ENCODE data around the gene CCNJL.

CCNJL gene

DNA sequence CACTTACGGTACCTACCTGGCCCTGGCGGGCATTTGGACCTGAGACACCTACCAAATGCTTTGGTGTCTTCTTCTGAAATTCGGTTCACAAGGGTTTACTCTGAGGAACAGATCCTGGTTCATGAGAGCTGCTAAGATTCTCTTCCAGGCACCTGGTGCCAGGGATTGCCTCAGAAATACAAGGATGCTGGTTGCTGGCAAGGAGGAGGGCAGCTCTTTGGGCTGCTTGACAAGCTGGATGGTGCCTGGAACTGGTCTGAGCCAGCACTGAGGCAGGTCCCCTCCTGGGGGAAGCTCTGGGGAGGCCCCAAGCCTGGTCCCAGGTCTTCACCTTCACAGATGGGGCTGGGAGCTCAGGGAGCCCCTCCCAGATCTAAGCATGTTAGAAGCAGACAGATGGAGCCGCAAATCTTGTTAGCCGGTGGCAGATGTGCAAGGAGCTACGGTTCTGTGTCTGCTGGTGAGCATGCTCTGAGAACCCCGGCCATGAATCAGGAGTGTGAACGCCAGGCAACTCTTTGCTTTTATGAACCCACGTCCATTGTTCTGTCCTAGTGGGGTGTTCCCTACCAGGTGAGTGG is 66.8 kb downstream of the CCNJL start:
- ATAC-seq (replicated peaks; ENCODE audit: extremely low read depth, poor library complexity, severe bottlenecking): no peak
- no peaks in the 10 kb centered on the region for H3K4me1 Mint-ChIP-seq
- no peaks in the 10 kb centered on the region for H3K27me3 Mint-ChIP-seq
- no peaks in the 10 kb centered on the region for H3K9me3 Mint-ChIP-seq
- H3K4me3 Mint-ChIP-seq: no peak overlapping the region
- H3K27ac Mint-ChIP-seq (ENCODE audit: low read depth): no peak overlapping the region
- DNase-seq (ENCODE audit: low spot score in 2 of 2): no peak
- peaks cover 1% of the 10 kb centered on the region for H3K36me3 Mint-ChIP-seq (ENCODE audit: insufficient read depth)

DNA sequence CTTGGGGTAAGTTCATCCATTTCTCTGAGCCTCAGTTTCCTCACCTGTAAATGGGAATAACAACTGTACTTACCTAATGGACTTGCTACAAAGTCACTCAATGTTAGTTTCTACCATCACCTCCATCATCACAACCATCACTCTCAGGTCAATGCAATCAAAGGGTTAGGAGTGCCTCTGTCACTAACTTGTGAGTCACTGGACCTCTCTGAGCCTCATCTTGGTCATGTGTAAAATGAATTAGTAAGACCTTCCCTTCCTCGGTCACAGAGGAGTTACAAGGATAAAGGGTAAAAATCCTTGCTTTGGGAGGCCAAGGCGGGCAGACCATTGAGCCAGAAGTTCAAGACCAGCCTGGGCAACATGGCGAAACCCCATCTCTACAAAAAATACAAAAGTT is 70.2 kb downstream of the CCNJL start:
- DNase-seq (ENCODE audit: low spot score in 2 of 2) (no peak), ATAC-seq (replicated peaks; ENCODE audit: extremely low read depth, poor library complexity, severe bottlenecking) (no peak)
- no peak overlapping the region for H3K27ac Mint-ChIP-seq (ENCODE audit: low read depth)
- no peak overlapping the region for H3K4me3 Mint-ChIP-seq
- no peaks in the 10 kb centered on the region for H3K4me1 Mint-ChIP-seq
- H3K9me3 Mint-ChIP-seq: no peaks in the 10 kb centered on the region
- peaks cover 22% of the 10 kb centered on the region for H3K27me3 Mint-ChIP-seq
- no peaks in the 10 kb centered on the region for H3K36me3 Mint-ChIP-seq (ENCODE audit: insufficient read depth)

DNA sequence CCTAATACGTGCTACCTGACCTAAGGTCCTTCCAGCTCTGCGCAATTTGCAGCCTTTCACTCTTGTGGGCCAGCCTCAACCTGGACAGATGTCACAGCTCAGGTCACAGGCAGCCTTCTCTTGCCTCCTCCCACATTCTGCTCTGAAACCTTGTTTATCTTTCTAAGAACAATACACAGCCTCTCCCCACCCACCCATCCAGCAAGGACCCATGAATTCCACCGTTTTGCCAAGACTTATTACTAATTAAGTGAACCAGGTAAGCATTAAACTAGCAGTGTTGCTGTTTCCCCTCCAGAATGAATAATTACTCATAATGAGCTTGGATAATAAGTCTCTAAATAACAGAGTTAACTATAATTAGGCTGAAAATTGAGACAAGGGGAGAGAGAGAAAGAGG is 72.0 kb downstream of the CCNJL start:
- H3K9me3 Mint-ChIP-seq: no peaks in the 10 kb centered on the region

DNA sequence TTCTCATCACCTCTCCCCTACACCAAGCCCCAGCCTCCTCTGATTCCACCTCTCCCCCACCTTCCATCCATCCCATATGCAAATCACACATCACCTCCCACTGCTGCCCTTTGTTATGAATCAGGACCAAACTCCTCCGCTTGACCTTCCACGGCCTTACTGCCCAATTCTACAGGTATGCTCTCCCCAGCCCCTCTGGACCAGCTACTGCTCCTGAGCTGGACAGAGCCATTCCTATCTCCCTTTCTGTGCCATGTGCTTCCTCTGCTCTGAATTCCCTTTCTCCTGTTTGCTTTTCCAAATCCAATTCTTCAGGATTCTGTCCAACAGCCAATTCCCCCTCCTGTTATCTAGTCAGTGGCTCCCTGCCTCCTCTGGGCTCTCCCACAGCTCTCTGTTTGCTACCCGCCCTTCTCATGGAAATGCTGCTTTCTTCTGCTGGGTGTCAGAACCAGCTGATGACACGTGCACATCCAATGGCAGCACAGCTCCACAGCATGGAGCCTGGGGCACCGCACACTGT is 74.7 kb downstream of the CCNJL start:
- no peak for DNase-seq (ENCODE audit: low spot score in 2 of 2)
- Mint-ChIP-seq H3K4me1 (no peaks in the 10 kb centered on the region), H3K36me3 (ENCODE audit: insufficient read depth) (no peaks in the 10 kb centered on the region), H3K27ac (ENCODE audit: low read depth) (no peak overlapping the region), H3K4me3 (no peak overlapping the region), H3K27me3 (peaks cover 40% of the 10 kb centered on the region), H3K9me3 (no peaks in the 10 kb centered on the region)
- ATAC-seq (replicated peaks; ENCODE audit: extremely low read depth, poor library complexity, severe bottlenecking): no peak

More for the DNA sequence above, 72.0 kb downstream of the CCNJL start:
- DNase-seq (ENCODE audit: low spot score in 2 of 2) (no peak), ATAC-seq (replicated peaks; ENCODE audit: extremely low read depth, poor library complexity, severe bottlenecking) (no peak)
- Mint-ChIP-seq H3K27ac (ENCODE audit: low read depth) (no peak overlapping the region), H3K4me3 (no peak overlapping the region), H3K27me3 (peaks cover 33% of the 10 kb centered on the region), H3K36me3 (ENCODE audit: insufficient read depth) (no peaks in the 10 kb centered on the region), H3K4me1 (no peaks in the 10 kb centered on the region)

DNA sequence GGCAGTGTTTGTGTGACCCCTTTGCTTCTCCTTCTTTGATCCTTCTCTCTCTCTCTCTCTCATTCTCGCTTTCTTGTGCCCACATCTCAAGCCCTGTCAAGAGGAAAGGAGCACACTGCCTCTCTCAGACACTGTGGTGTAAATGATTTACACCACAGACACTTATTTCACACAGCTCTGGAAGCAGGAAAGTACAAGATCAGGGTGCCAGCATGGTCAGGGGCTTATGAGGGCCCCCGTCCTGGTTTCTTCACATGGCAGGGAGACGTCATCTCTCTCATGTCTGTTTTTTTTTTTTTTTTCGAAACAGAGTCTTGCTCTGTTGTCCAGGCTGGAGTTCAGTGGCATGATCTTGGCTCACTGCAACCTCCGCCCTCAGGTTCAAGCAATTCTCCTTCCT is 76.6 kb downstream of the CCNJL start:
- H3K36me3 Mint-ChIP-seq (ENCODE audit: insufficient read depth): no peaks in the 10 kb centered on the region
- no peak for DNase-seq (ENCODE audit: low spot score in 2 of 2)
- H3K27ac Mint-ChIP-seq (ENCODE audit: low read depth): no peak overlapping the region
- H3K9me3 Mint-ChIP-seq: no peaks in the 10 kb centered on the region
- no peak overlapping the region for H3K4me3 Mint-ChIP-seq
- H3K4me1 Mint-ChIP-seq: no peaks in the 10 kb centered on the region
- peaks cover 40% of the 10 kb centered on the region for H3K27me3 Mint-ChIP-seq
- ATAC-seq (replicated peaks; ENCODE audit: extremely low read depth, poor library complexity, severe bottlenecking): no peak

DNA sequence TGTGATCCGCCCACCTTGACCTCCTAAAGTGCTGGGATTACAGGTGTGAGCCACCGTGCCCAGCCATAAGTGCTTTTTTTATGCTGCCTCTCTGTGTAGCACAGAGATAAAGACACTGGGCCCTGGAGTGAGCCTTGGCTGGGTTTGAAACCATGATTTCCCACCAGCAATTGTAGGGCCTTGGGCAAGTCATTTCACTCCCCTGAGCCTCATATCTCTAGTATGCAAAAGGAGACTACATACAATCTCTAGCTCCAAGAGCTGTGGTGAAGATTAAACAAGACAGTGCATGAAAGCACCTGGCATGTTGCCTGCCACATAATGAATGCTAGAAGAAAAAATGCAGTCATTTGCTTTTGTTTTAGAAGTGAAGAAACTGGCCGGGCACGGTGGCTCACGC is 79.1 kb downstream of the CCNJL start:
- H3K36me3 Mint-ChIP-seq (ENCODE audit: insufficient read depth): no peaks in the 10 kb centered on the region
- peaks cover 28% of the 10 kb centered on the region for H3K27me3 Mint-ChIP-seq
- H3K4me3 Mint-ChIP-seq: no peak overlapping the region
- no peaks in the 10 kb centered on the region for H3K9me3 Mint-ChIP-seq
- no peak for DNase-seq (ENCODE audit: low spot score in 2 of 2)
- ATAC-seq (replicated peaks; ENCODE audit: extremely low read depth, poor library complexity, severe bottlenecking): no peak
- H3K27ac Mint-ChIP-seq (ENCODE audit: low read depth): no peak overlapping the region
- H3K4me1 Mint-ChIP-seq: no peaks in the 10 kb centered on the region

DNA sequence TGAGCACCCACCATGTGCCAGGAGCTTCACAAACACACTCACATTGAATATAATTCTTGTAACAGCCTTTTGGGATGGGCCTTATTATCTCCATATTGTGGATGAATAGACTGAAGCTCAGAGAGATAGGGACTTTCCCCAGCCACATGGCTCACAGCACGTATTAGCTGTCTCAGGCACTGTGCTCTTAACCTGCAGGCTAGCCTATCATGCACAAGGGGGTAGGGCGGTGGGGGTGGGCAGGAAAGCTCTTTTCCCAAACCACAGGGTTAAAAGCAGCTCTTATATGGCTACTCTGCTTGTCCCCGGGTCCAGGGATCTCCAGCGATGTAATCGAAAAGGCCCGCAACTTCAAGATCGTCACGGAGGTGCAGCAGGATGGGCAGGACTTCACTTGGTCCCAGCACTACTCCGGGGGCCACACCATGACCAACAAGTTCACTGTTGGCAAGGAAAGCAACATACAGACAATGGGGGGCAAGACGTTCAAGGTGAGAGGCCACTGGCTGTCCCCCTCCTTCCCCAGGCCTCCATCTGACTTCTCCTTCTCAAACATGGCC is 80.5 kb downstream of the CCNJL start:
- no peaks in the 10 kb centered on the region for H3K36me3 Mint-ChIP-seq (ENCODE audit: insufficient read depth)
- H3K27ac Mint-ChIP-seq (ENCODE audit: low read depth): no peak overlapping the region
- no peak overlapping the region for H3K4me3 Mint-ChIP-seq
- no peak for ATAC-seq (replicated peaks; ENCODE audit: extremely low read depth, poor library complexity, severe bottlenecking)
- DNase-seq (ENCODE audit: low spot score in 2 of 2): no peak
- H3K9me3 Mint-ChIP-seq: no peaks in the 10 kb centered on the region
- H3K4me1 Mint-ChIP-seq: no peaks in the 10 kb centered on the region
- peaks cover 15% of the 10 kb centered on the region for H3K27me3 Mint-ChIP-seq

DNA sequence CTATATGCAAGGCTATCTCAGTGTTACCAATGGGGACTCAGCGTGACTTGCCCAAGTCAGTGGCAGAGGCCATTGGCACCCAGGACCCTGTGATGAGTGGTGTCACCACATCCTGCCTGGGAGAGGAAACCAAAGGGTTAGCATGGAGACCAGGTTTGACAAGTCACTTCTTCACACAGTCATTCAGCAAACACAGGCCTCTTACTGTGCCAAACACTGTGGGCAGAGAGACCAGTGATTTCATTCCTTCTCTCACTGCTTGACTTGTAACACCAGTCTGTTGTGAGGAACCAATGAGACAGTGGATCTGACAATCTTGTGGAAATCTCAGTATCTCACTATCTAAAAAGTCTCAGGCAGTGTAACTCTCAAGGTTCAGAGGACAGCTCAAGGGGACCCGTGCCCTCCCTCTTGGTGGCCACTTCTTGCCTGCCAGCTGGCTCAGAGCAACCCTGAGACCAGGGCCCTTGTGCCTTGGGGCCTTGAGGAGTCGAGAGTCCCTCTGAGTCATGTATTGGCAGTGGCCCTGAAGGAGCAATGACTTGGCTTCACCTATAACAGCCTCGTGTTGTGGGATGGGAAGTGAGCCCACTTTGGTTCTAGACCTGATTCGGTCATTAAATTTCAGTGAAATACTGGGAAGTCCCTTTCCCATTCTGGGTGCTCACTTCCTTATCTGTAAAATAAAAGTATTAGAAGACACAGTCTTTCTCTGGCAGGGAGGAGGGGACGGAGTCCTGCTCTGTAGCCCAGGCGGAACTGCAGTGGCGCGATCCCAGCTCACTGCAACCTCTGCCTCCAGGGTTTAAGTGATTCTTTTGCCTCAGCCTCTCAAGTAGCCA is 81.5 kb downstream of the CCNJL start:
- Mint-ChIP-seq H3K36me3 (ENCODE audit: insufficient read depth) (no peaks in the 10 kb centered on the region), H3K4me3 (no peak overlapping the region), H3K4me1 (no peaks in the 10 kb centered on the region), H3K27me3 (peaks cover 13% of the 10 kb centered on the region), H3K9me3 (no peaks in the 10 kb centered on the region), H3K27ac (ENCODE audit: low read depth) (no peak overlapping the region)
- no peak for ATAC-seq (replicated peaks; ENCODE audit: extremely low read depth, poor library complexity, severe bottlenecking)
- no peak for DNase-seq (ENCODE audit: low spot score in 2 of 2)

DNA sequence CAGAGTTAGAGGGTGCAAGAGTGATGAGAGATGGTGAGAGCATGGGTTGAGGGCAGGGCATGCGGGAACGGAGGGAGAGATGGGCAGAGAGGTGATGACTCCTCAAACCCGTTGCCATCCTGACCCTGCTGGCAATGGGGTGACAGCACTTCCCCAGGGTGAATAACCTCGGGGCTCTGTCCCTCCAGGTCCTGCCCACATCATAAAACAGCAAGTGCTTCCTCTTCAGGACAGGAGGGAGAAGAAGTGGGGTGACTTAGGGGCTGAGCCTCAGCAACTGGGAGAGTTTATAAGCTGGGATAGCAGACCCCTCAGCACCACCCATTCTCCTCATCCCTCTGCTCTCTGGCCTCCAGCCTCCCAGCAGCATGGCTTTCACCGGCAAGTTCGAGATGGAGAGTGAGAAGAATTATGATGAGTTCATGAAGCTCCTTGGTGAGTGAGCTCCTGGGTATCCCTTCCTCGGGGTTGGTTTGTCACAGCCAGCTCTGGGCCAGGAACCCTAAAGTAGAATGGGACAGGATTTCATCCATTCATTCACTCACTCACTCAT is 83.1 kb downstream of the CCNJL start, which contains the start of gene FABP6:
FABP6 (plus strand) TSS at position 317 of the 553 bp plus-strand sequence; CDS start at position 369, 52 bp downstream.
- no peak within 1 kb of the TSS for H3K4me3 Mint-ChIP-seq

DNA sequence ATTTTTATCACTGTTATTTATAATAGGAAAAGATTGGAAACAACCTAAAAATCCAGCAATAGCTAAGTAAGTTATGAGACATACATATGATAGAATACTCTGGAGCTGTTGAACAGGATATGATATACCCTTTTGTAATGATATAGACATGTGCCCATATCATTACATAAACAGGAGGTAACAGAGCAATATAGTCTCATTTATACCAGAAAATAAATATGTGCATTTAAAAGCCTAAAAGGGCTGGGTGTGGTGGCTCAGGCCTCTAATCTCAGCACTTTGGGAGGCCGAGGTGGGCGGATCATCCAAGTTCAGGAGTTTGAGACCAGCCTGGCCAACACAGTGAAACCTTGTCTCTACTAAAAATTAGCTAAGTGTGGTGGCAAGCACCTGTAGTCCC is 85.4 kb downstream of the CCNJL start:
- H3K9me3 Mint-ChIP-seq: no peaks in the 10 kb centered on the region
- DNase-seq (ENCODE audit: low spot score in 2 of 2) (no peak), ATAC-seq (replicated peaks; ENCODE audit: extremely low read depth, poor library complexity, severe bottlenecking) (no peak)
- no peak overlapping the region for H3K27ac Mint-ChIP-seq (ENCODE audit: low read depth)
- no peaks in the 10 kb centered on the region for H3K27me3 Mint-ChIP-seq
- H3K36me3 Mint-ChIP-seq (ENCODE audit: insufficient read depth): no peaks in the 10 kb centered on the region
- no peak overlapping the region for H3K4me3 Mint-ChIP-seq
- no peaks in the 10 kb centered on the region for H3K4me1 Mint-ChIP-seq

More for the DNA sequence above, 83.1 kb downstream of the CCNJL start, which contains the start of gene FABP6:
- ATAC-seq (replicated peaks; ENCODE audit: extremely low read depth, poor library complexity, severe bottlenecking) (no peak), DNase-seq (ENCODE audit: low spot score in 2 of 2) (no peak)
- Mint-ChIP-seq H3K27me3 (no peaks in the 10 kb centered on the region), H3K9me3 (no peaks in the 10 kb centered on the region), H3K36me3 (ENCODE audit: insufficient read depth) (no peaks in the 10 kb centered on the region), H3K4me1 (no peaks in the 10 kb centered on the region), H3K27ac (ENCODE audit: low read depth) (no peak within 1 kb of the TSS)

DNA sequence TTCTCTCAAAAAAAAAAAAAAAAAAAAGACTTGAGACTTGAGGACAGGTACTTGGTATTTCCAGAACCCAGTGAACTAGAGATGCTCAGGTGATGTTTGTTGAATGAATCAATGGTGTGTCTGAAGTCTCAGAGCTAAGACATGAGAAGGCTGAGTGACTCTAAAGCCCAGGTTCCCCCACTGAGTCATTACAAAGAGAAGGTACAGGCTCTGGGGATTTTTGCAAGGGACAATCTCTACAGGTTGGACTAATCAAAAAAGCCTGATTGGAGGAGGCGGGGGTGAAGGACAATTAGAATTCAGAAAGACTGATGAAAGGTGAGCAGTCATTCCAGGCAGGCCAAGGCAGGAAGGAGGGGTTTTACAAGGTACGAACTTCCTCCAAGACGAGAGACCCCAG is 91.3 kb downstream of the CCNJL start:
- peaks cover 2% of the 10 kb centered on the region for H3K36me3 Mint-ChIP-seq (ENCODE audit: insufficient read depth)
- H3K27me3 Mint-ChIP-seq: peaks cover 21% of the 10 kb centered on the region
- H3K4me3 Mint-ChIP-seq: no peak overlapping the region
- no peak for ATAC-seq (replicated peaks; ENCODE audit: extremely low read depth, poor library complexity, severe bottlenecking)
- no peaks in the 10 kb centered on the region for H3K4me1 Mint-ChIP-seq
- no peak overlapping the region for H3K27ac Mint-ChIP-seq (ENCODE audit: low read depth)
- no peaks in the 10 kb centered on the region for H3K9me3 Mint-ChIP-seq
- DNase-seq (ENCODE audit: low spot score in 2 of 2): no peak

DNA sequence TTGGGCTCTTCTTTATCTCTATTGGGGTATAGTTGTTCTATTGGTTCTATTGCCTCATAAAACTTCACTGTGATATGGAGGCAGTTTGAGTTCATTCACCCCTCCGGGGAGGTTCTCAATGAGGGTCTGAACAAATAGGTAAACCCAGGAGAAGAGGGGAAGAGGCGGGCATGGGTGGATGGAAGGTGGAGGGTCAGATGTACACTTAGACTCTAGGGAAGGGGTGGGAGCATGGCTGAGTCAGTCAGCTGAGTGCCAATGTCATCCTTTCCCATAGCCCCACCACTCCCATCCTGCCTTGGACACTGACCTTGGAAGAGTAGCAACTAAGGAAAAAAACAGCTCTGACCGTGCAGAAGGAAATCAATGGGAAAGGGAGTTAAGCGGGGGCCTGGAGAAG is 93.0 kb downstream of the CCNJL start:
- DNase-seq (ENCODE audit: low spot score in 2 of 2) (no peak), ATAC-seq (replicated peaks; ENCODE audit: extremely low read depth, poor library complexity, severe bottlenecking) (no peak)
- Mint-ChIP-seq H3K27me3 (peaks cover 39% of the 10 kb centered on the region), H3K27ac (ENCODE audit: low read depth) (no peak overlapping the region), H3K4me3 (no peak overlapping the region), H3K36me3 (ENCODE audit: insufficient read depth) (peaks cover 2% of the 10 kb centered on the region), H3K4me1 (no peaks in the 10 kb centered on the region), H3K9me3 (no peaks in the 10 kb centered on the region)
